CD4-positive, alpha-beta T cell treated with Interleukin-6 for 4 hours (primary cell): ENCODE results near the gene AGAP2.
A peak's percentile ranks its signal among the peaks of the same experiment; 100 is the strongest.
"Not testable (repeated sequence)": the region's sequence is repeated elsewhere in the genome, so short reads cannot be mapped to it uniquely, and the experiment has no call there.

Source experiments
- DNase-seq: peaks from one replicate; pipeline ENCODE4 v3.0.0-alpha.2; 2020; ENCODE audit warnings: mixed read lengths

The AGAP2 gene

DNA sequence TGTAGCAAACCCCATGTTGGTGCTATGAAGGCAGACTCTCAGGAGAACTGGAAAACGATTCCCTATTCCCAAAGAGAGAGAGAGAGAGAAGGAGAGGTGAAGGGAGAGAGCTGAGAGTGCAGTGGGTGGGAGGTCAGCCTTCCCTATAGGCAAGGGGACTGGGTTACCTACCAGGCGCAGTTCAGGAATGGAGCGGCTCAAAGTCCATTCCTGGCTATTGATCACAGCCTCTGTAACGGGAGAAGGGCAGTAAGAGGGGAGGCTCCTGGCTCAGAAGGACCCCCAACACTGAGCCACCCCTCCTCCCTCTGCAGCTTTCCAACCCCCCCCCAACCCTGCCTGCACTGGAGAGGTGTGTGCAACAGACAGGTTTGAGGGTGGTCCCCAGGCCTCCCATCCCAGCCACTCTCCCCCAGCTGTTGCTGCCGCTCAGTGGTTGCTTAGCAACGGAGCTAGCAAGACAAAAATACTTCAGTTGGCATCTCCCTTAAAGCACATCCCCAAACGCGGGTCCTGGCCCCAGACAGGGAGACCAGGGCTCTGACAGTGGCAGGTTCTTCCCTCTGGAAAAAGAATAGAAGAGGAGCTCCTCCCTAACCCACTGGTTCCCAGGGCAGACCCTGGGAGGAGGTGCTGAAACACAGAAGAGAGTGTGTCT is 3.2 kb downstream of the AGAP2 start:
- no peak for DNase-seq

DNA sequence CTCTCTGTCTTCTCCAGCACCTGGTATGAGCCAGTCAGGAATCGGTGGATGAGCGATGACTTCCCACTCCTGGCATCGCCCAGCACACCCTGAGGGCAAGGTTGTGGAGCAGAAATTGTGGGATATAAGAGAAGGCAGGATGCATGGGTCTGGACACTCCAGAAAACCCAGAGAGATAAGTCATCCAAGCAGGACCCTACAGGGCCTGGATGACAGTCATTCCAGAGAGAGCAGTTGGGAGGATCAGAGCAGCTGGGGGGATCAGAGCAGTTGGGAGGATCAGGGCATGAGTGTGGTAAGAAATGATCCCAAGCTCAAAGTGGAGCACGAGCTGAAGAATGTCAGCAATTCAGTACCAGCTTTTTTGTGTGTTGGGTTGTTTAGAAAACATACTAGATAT is 4.0 kb downstream of the AGAP2 start:
- DNase-seq: no peak

DNA sequence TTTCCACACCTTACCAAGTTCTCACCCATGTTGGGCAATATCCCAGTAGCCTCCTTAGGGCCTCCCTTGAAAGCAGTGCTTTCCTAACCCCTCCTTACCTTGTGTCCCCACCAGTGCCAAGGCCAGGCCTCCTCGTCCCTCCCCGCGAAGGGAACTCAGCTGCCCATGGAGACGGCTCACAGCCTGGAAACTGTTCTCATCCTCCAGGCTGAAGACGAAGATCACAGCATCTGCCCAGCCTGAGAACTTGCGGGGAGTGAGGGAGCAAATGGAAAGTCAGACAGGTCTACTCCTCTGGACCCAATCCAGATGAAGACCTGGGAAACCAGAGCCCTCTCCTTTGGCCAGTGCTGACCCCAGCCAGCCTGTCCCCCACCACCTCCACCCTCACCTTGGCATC is 4.6 kb downstream of the AGAP2 start:
- no peak for DNase-seq

DNA sequence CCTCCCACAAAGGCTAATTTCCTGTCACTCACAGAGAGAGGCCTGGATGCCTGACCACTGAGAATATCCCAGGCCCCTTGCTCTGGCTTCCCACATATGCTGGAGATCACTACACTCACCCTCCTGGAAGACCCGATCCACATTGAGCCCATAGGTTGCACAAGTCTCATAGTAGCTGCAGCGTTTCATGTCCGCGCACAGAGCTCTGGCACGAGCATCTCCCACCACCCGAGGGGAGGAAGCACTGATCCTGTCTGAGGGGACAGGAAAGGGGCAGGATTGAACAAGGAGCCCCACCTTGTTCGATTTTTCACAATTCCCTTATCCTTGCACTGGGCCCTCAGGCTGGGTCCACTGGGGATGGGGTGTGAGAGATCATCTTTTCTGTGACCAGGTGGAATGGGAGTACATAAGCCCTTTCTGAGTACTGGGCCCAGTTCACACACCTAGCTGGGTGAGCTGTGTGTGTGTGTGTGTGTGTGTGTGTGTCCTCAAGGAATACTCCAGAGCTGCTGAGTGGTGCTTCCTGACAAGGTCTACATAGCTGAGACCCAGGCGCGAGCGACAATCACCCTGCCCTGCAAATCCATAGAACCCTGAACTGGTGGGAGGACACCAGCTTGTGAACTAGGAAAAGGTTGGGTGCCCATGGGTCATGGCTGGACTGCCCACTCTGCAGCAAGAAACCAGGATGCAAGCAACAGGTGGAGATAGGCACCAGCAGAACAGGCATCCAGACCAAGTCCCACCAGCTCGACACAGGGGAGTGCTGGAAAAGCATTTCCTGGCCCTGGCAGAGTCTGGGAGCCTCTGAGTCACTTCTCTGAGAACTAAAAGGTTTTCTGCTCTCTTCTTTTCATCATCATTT is 5.6 kb downstream of the AGAP2 start:
- no peak for DNase-seq

DNA sequence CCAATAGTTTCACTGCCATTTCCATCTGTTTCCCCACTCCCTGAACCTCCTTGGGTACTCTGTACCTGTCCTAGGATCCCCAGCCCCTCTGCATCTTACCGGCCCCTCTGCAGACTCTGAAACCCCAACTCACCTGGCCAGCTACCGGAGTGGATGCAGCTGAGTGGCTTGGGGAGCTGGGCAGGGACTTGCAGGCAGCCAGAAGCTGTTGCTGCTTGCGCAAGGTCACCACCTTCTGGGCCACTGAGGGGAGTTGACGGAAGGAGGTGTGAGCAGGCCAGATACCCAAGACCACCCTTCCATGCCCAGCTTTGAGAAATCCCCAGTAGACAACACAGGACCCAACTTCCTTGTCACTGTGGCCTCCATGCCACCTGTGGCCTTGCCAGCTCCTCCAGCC is 6.3 kb downstream of the AGAP2 start:
- DNase-seq: no peak

DNA sequence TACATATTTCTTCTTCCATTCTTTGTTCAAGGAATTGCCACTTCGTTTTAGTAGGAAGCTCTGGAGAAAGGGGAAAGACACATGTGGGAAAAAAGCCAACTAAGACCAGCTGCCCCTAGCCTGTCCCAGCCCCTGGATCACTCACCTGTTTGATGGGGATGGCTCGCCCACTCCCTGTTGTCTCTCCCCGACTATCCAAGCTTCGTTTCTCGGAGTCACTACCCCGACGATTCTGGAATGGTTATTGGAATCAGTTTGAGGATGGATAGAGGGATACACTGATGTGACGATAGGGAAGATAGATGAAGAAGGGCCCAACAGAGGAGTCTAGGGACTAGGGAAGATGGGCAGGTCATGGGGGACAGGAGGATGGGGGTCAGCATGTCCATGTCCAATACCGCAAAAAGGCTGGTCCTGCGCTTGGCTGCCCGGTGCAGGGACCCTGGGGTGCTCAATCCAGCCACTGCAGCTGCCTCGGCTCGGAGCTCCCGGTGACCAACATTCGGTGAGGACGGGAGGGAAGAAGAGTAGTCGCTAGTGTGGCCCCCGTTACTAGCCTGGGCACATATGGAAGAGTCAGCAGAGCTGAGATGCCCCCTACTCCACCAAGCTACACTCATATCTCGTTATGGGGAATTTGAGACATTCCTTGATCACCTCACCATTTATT is 7.0 kb downstream of the AGAP2 start:
- DNase-seq: no peak

DNA sequence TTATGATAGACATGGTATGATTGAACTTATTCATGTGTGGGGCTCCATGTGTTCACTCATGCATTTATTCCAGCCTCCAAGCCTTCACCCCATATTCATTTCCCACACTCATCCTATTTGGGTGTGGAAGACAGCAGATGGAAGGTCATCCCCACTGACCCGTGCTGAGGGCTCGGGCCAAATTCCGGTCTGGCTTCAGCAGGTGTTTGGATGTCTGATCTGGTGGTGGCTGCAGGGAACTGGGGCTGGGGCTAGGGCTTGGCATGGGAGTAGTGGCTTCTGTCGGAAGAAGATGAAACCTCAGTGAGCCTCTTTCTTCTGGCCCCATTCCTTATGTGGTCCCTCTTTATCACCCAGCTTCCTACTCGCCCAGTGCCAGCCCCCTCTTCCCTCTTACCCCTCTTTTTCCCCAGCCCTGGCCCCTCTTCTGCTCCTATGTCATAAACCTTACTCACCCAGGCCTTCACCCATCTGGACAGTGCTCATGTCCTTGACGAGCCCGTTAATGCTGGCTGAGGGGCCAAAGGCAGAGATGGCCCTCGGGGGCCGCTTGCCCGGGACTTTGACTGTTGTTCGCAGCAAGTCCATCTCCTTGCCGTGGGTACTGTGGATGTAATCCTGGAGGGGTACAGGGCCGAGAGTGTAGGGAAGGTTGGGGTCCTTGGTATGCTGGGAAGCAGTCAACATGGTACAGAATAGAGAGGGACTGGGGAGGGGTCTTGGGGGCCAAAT is 8.0 kb downstream of the AGAP2 start:
- DNase-seq: no peak

DNA sequence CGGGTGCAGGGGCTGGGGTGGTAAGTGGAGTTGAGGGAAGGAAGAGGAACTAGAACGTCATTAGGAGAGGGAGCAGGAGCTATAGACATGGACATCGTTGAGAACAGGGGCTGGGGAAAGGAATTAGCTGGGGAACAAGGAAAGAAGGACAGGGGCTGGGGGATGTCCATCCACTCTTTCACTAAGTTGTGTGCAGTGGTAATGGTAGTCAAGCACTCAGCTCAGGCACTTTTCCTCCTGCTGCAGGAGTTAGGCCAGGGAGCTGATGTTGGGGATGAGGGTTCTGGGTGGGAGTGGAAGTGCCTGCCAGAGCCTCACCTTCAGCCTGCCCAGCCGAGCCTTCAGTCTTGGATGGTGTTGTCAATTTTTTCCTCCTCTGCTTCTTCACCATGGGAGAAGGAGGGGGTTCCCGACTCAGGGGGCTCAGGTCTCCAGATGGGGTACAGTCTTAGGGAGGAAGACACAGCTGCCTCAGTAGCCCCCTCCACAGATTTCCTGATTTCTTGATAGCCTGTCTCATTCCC is 9.2 kb downstream of the AGAP2 start:
- no peak for DNase-seq

DNA sequence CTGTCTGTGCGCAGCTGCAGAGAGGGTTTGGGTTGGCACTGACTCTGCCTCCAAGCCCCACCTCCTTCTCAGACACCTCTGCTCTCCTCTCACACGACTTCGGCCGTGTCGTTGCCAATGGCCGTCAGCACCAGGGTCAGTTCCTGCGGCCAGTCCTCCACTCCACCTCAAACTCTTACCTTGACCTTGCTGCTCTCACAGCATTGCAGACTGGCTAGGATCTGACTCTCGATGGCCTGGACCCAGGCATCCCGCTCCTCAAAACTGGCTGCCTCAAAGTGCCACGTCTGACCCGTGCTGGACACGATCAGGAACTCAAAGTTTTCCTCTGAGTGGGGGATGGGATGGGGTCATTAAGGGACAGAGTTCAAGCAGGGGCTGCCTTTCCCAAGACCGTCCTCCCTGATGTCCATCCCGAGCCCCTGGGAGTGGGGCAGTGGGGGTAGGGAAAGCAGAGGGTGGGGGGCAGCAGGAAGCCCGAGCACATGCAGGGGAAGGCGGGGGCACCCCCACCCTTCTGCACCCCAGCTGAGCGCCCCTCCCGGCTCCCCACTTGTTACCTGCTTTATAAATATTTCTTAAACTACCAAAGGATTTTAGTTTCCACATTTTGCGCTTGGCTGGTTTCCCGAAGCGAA is 10.7 kb downstream of the AGAP2 start:
- DNase-seq: no peak

DNA sequence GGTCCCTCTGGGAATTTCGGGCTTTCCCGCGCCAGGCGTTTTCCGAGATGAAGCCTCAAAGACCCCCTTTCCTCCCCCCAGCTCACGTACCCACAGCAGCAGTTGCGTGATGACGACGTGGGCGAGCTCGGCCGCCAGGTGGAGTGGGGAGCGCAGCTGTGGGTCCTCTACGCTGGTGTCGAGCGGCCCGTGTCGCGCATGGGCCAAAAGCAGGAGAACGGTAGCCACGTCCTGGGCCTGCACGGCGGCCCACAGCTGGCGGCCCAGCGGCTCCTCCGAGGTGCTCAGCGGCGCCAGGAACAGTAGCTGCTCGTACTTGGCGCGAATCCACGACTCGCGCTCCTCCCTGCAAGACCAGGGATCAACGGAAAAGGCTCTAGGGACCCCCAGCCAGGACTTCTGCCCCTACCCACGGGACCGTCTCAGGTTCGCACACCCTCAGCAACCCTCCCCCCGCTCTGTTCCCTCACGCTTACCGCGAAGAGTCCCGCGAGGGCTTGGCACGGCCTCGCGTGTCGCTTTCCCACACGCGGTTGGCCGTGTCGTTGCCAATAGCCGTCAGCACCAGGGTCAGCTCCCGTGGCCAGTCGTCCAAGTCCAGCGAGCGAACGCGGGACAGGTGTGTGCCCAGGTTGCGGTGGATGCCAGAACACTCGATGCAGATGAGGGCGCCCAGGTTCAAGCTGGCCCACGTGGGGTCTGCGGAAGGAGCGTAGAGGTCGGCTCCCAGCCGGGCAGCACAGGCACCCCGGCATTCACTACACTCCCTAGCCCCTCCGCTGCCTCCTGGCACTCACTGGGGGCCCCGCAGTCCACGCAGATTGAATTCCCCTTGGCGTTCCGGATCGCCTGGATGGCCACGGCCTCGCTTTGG is 11.4 kb downstream of the AGAP2 start:
- DNase-seq: no peak

DNA sequence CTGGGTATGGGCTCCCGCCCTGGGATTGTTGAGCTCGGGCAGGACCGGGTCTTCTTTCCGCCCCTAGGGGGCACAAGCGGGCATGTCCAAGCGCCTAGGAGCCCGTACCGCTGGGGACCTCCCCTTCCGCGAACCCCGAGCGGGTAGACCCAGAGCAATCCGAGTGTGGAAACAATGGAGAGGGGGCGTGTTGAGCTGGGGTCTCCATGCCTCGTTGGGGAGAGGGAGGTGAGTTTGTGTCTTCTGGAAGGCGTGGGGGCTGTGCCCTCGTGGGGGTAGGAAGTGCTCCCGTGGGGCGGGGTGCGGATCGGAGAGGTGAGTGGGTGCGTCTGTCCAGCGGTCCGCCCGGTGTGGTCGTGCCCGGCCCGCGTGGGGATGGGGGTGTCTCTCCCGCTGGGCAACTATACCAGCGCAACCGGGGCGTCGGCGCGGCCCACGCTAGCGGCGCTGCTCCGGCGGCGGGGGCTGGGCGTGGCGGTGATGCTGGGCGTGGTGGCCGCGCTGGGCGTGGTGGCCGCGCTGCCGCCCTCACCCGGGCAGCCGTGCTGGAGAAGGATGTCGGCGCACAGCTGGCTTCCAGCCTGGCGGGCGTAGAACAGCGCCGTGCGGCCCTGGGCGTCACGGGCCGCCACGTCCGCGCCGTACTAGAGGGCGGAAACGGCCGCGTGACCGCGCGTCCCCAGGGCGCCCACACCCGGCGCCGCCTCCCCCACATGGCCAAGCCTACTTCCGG is 12.2 kb downstream of the AGAP2 start:
- peak; percentile 42 for DNase-seq

DNA sequence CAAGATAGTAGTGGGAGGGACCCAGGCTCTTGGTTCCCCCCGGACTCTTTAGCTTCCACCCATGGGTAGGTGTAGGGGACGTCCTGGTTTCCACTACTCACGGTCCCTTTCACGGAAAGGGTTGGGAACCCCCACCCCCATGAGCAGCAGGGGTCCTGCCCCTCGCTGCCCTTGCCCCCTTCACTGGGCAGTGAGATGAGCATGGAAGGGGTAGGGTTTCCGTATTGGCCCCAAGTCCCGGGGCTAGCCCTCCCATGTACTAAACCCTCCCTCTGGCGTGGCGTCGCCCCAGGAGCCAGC is 12.7 kb downstream of the AGAP2 start:
- no peak for DNase-seq

DNA sequence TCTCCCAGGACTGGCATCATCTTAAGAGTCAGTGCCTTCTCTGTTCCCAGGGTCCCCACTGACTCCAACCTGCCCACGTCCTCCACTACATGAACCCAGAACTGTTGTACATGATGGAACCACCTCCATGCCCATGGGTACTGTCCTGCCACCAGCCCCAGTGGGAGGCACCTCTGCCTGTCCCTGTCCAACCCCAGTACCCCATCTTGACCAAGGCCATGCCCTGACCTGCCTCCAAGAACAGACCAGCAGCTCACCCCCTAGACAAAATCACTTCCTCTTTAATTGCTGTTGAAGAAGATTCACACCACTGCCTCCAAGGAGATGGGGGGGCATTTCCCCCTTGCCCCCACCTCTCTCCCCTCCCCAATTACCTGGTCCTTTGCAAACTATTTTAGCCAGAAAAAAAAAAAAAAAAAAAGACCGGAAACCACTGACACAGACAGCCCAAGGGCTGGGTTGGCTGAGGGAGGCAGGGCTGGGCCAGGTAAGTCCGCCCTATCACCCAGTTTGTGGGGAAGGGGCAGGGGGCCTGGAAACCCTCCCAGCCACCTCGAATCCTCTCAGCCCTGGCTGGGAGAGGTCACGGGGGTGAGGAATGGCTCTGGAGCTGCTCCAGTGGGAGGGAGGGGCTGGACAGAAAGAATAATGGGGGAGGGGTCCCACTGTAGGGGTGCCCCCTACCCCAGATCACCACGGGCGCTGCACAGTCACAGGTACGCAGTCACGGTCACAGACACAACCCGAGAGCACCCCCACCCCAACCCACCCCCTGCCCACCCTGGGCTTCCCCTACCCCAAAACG is 13.4 kb downstream of the AGAP2 start:
- DNase-seq: no peak

DNA sequence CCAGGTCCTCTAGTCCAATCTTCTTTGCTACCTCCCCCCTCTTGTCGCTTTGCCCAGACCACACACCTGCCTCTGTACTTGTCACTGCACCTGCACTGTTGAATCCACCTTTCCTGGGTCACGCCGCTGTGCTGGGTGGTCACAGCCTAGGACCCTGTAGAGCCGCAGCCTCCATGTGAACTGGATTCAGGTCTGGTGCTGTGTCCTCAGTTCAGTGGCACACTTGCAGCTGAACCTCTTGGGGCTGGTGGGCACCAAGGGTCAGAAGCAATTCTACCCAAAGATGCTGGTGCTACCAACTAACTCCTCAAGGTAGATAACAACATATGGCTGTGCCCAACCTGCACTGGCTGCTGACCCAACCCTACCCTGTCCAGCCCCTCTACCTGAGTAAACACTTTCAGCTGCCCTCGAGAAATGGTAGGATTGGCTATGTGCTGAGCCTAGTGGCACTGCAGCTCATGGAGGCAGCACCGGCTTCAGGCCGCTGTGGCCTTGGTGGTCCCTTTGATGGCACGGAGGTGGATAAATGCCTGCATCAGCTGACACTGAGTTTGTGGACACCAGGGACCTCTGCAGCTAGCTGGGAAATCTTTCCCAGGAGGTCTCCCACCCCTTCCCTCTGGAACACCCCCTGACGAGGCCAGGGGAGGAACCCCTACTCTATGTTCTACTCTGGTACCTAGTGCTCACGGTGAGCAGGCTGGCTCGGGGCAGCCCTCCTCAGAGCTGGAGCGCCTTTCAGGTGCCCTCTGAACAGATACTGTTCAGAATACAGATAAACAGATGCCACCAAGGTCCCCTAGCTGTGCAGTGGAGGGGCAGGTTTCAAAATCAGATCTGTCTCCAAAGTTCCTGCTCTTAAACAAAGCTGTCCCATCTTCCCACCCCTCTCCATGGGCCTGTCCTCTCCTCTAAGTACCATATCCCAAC is 14.3 kb downstream of the AGAP2 start:
- no peak for DNase-seq

DNA sequence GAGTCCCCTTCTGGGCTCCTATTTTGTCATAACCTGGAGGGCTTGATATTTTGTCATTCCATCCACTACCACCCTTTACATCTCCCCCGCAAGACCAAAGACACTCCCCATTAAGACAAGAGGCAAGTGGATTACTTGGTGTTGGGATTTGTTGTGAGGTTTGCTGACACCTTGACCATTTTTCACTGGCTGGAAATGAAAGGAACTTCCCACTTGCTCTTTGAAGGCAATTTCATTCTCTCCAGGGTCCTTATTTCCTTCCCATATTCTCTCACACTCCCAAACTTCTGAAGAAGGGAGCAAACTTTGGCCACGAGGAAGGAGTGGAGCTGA is 14.9 kb downstream of the AGAP2 start:
- DNase-seq: no peak

DNA sequence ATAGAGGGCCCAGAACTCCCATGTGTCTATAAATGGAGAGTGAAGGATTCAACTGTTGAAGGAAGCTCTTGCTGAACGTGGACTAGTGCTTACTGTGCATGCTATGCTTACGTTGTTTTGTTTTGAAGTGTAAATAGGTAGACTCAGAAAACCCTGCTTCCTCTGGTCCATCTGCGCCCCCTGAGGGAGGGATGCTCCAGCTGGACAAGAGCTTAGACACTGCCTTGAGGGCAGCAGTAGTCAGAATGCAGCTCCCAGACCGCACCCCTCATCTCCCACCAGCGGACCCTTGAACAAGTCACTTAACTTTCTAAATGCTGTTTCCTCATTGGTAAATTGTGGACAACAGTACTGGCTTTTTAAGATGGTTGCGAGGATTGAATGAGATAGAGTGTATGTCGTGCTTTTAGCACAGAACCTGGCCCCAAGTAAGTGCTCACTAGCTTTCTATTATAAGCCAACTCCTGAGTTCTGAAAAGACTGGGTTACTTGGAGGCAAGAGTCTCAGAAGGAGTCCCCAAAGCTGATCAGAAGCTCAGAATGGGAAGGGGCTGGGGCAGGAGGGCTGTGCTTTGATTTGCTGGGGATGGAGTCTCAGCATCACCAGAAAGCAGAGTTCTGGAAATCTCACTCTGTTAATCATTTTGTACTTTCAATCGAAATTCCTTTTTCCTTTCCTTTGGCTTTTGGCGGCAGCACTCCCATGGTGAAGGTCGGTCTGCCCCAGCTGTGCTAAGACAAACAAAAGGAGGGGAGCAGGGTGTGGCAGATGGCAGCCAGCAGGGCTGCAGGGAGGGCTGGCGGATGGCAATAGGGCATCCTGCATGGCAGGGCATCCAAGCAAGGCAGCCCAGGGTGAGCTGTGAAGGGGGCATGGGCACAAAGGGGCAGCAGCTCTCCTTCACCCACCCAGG is 15.6 kb downstream of the AGAP2 start:
- DNase-seq: no peak

DNA sequence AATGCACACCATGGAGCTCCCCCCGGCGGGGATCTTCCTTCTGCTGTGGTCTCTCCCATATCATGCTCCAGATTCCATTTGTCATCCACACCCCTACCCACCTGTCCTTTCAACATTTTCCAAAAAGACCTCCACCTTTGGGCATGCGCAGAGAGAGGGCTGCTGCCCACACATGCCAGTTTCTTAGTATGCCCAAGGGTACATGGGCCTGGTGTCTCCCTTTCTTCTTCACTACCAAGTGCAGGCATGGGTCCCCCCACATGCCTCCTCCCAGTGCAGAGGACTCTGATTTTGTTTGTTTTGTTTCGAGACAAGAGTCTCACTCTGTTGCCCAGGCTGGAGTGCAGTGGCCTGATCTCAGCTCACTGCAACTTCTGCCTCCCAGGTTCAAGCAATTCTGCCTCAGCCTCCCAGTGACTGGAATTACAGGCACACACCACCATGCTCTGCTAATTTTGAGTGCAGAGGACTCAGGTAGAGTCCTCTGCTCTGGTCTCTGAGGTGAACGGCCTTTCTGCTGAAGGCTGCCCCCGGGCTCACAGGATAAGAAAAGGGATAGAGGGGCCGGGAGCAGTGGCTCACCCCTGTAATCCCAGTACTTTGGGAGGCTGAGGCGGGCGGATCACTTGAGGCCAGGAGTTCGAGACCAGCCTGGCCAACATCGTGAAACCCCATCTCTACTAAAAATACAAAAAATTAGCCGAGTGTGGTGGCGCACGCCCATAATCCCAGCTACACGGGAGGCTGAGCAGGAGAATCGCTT is 16.5 kb downstream of the AGAP2 start:
- DNase-seq: not testable (repeated sequence)
